Liver (tissue), 9 donors: ENCODE data around the gene GRIN2A. TPM values are rescaled to one million over a fixed set of nuclear protein-coding genes. Genes with fewer than 3 reads are reported as not detected.

Experiments used
- DNase-seq: peaks from one replicate; pipeline ENCODE4 v3.0.0-alpha.2; 2017; ENCODE audit warnings: low spot score
- H3K27ac ChIP-seq, 2 donors: one replicate each; pipeline ENCODE4 v1.7.0; 2013; ENCODE audit warnings: inconsistent platforms in 2 of 2, low read length in 2 of 2, control low read depth in 1 of 2, low read depth in 1 of 2, mild to moderate bottlenecking in 1 of 2
- H3K27me3 ChIP-seq, 4 donors: one replicate each; pipeline versions ENCODE4 v1.6.1 to v1.7.0; 2013; ENCODE audit warnings: low read length in 3 of 4, inconsistent platforms in 1 of 4, mild to moderate bottlenecking in 1 of 4, moderate library complexity in 1 of 4; ENCODE audit not compliant: control insufficient read depth in 4 of 4, insufficient read depth in 4 of 4
- H3K36me3 ChIP-seq, 4 donors: one replicate each; pipeline versions ENCODE4 v1.6.1 to v1.7.0; 2013; ENCODE audit warnings: low read length in 3 of 4, mild to moderate bottlenecking in 3 of 4, low read depth in 1 of 4, moderate library complexity in 1 of 4; ENCODE audit not compliant: control insufficient read depth in 4 of 4, insufficient read depth in 3 of 4
- H3K4me1 ChIP-seq, 4 donors: one replicate each; pipeline versions ENCODE4 v1.6.1 to v1.7.0; 2013; ENCODE audit warnings: low read length in 3 of 4, mild to moderate bottlenecking in 3 of 4, moderate library complexity in 1 of 4; ENCODE audit not compliant: control insufficient read depth in 4 of 4, insufficient read depth in 4 of 4
- H3K4me3 ChIP-seq, 3 donors: one replicate each; pipeline versions ENCODE4 v1.6.1 to v1.7.0; 2013; ENCODE audit warnings: low read length in 3 of 3, control low read depth in 1 of 3, low read depth in 1 of 3, mild to moderate bottlenecking in 1 of 3
- H3K9ac ChIP-seq, 2 donors: one replicate each; pipeline ENCODE4 v1.7.0; 2013; ENCODE audit warnings: low read length in 2 of 2, mild to moderate bottlenecking in 2 of 2, moderate library complexity in 2 of 2, control low read depth in 1 of 2, low read depth in 1 of 2
- H3K9me3 ChIP-seq, 4 donors: one replicate each; pipeline versions ENCODE4 v1.6.1 to v1.7.0; 2013; ENCODE audit warnings: low read length in 3 of 4; ENCODE audit not compliant: control insufficient read depth in 4 of 4
- ATF3 ChIP-seq: IDR thresholded peaks from 2 replicates; pipeline ENCODE4 v1.6.1; 2016; ENCODE audit warnings: antibody characterized with exemption
- CTCF ChIP-seq: fragments of 150-350 bp; IDR thresholded peaks from 2 replicates; pipeline ENCODE4 v1.5.1; 2017; ENCODE audit warnings: improper control_type of control experiment, low read depth, low read length; ENCODE audit not compliant: missing input control
- EGR1 ChIP-seq, 2 donors: IDR thresholded peaks; 2 replicates each; pipeline ENCODE4 v1.6.1; 2016 to 2018; ENCODE audit warnings: antibody characterized with exemption in 2 of 2, low read depth in 2 of 2
- FOXA1 ChIP-seq: IDR thresholded peaks from 2 replicates; pipeline ENCODE4 v1.6.1; 2016; ENCODE audit warnings: antibody characterized with exemption
- FOXA2 ChIP-seq: IDR thresholded peaks from 2 replicates; pipeline ENCODE4 v1.6.1; 2016; ENCODE audit warnings: antibody characterized with exemption
- GABPA ChIP-seq, 2 donors: IDR thresholded peaks in 1 of 2; conservative IDR thresholded peaks in 1 of 2; 2 replicates each; pipeline ENCODE4 v1.6.1; 2016; ENCODE audit warnings: antibody characterized with exemption in 2 of 2, mild to moderate bottlenecking in 1 of 2, moderate library complexity in 1 of 2
- HNF4A ChIP-seq, 2 donors: conservative IDR thresholded peaks; 2 replicates each; pipeline ENCODE4 v1.6.1; 2016; ENCODE audit warnings: antibody characterized with exemption in 2 of 2, mild to moderate bottlenecking in 2 of 2
- HNF4G ChIP-seq: IDR thresholded peaks from 2 replicates; pipeline ENCODE4 v1.6.1; 2016; ENCODE audit warnings: antibody characterized with exemption
- JUND ChIP-seq, 2 donors: IDR thresholded peaks; 2 replicates each; pipeline ENCODE4 v1.6.1; 2016; ENCODE audit warnings: antibody characterized with exemption in 2 of 2
- MAX ChIP-seq: IDR thresholded peaks from 2 replicates; pipeline ENCODE4 v1.6.1; 2016; ENCODE audit warnings: antibody characterized with exemption
- NR2F2 ChIP-seq: IDR thresholded peaks from 2 replicates; pipeline ENCODE4 v1.6.1; 2016; ENCODE audit warnings: antibody characterized with exemption
- RAD21 ChIP-seq, 2 donors: IDR thresholded peaks; 2 replicates each; pipeline ENCODE4 v1.6.1; 2016; ENCODE audit warnings: antibody characterized with exemption in 2 of 2, mild to moderate bottlenecking in 2 of 2
- RXRA ChIP-seq, 2 donors: IDR thresholded peaks; 2 replicates each; pipeline ENCODE4 v1.6.1; 2017 to 2018; ENCODE audit warnings: antibody characterized with exemption in 2 of 2, mild to moderate bottlenecking in 1 of 2
- SP1 ChIP-seq: IDR thresholded peaks from 2 replicates; pipeline ENCODE4 v1.6.1; 2018; ENCODE audit warnings: antibody characterized with exemption, mild to moderate bottlenecking
- TAF1 ChIP-seq: conservative IDR thresholded peaks from 2 replicates; pipeline ENCODE4 v1.6.1; 2016; ENCODE audit warnings: antibody characterized with exemption, mild to moderate bottlenecking
- YY1 ChIP-seq: IDR thresholded peaks from 2 replicates; pipeline ENCODE4 v1.6.1; 2016; ENCODE audit warnings: antibody characterized with exemption, mild to moderate bottlenecking
- WGBS: extraction: QIAGEN DNeasy Blood & Tissue Kit; methylation state at CpG from one replicate; pipeline ENCODE4 v1.1.7; 2013; 5-methylcytosine and 5-hydroxymethylcytosine counted together
- polyA plus RNA-seq, 2 donors: library from polyadenylated mRNA; stranded (reverse) in 1 of 2; unstranded in 1 of 2; fragments of 200-250 nt in 1 of 2; fragments of >200 nt in 1 of 2; fragmentation: Nextera tagmentation in 1 of 2; extraction: Ambion mirVana in 1 of 2; gene quantifications; one replicate each; pipeline versions ENCODE4 v1.2.1 to v1.2.3, GENCODE V29; 2013 to 2015
- total RNA-seq, 2 donors: library from RNA; depleted of rRNA; stranded (reverse); fragments of >200 nt; gene quantifications; one replicate each; pipeline ENCODE4 v1.2.3, GENCODE V29; 2014
- TF ChIP-seq, protein P1 (sequence below): IDR thresholded peaks from 2 replicates; pipeline ENCODE4 v1.6.1; 2016; ENCODE audit warnings: antibody characterized with exemption
- TF ChIP-seq, protein P2 (sequence below): IDR thresholded peaks from 2 replicates; pipeline ENCODE4 v1.6.1; 2016; ENCODE audit warnings: antibody characterized with exemption, mild to moderate bottlenecking
- donor health status: healthy.
- donor health status: healthy.
- donor health status: healthy.
- donor health status: healthy.
- donor health status: healthy.

The GRIN2A gene
- total and polyA plus RNA-seq, 4 donors, result under 0.01 to 0.08 (median 0.07) TPM; not detected in 1

DNA sequence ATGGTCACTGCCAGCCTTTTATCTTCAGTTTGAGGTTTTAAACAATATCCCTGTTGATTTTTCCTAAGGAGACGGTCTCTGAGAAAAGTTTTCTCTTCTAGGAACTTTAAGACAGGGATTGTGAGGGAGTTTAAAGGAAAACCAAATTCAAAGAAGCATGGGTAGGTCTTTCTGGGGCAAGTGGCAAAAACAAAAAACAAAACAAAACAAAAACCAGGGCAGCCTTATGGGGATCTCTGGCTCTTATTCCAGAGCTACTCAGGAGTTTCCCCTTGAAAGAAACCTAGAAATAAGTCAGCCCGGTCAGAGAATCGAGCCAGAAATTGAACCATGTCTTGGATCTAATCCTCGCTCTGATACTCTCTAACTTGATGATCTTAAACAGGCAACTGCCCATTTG is 424.5 kb downstream of the GRIN2A start:
- TF ChIP-seq FOXA1 (no peak), TAF1 (no peak), YY1 (no peak), ATF3 (no peak), HNF4G (no peak), RAD21 (IDR thresholded peaks at IDR 0.05) (no peak), NR2F2 (no peak), GABPA (IDR thresholded peaks at IDR 0.05 in 1 of 2, conservative IDR thresholded peaks at IDR 0.05 in 1 of 2) (no peak)
- H3K36me3 ChIP-seq, result no peaks in the 10 kb centered on the region
- H3K9me3 ChIP-seq, result no peaks in the 10 kb centered on the region
- no peak overlapping the region for H3K4me3 ChIP-seq
- no peaks in the 10 kb centered on the region for H3K4me1 ChIP-seq
- 80% methylated on average over 4 of the region's 4 CpGs for WGBS
- H3K27me3 ChIP-seq, result no peaks in the 10 kb centered on the region
- H3K27ac ChIP-seq, result no peak overlapping the region
- no peak overlapping the region for H3K9ac ChIP-seq
- no peak for DNase-seq

- no peak overlapping the region for H3K9ac ChIP-seq
- H3K4me3 ChIP-seq, result no peak overlapping the region
- DNase-seq, result no peak
These were observed 425.8 kb downstream of the GRIN2A start for GRCh38 chr16:9756434-9756833.

More at GRCh38 chr16:9756434-9756833, 425.8 kb downstream of the GRIN2A start:
- WGBS, result 80% methylated on average over 4 of the region's 4 CpGs
- no peaks in the 10 kb centered on the region for H3K4me1 ChIP-seq
- no peak overlapping the region for H3K27ac ChIP-seq
- H3K9me3 ChIP-seq, result no peaks in the 10 kb centered on the region
- no peaks in the 10 kb centered on the region for H3K27me3 ChIP-seq
- no peaks in the 10 kb centered on the region for H3K36me3 ChIP-seq
- no peak for TF ChIP-seq NR2F2
- TF ChIP-seq, protein P1, sequence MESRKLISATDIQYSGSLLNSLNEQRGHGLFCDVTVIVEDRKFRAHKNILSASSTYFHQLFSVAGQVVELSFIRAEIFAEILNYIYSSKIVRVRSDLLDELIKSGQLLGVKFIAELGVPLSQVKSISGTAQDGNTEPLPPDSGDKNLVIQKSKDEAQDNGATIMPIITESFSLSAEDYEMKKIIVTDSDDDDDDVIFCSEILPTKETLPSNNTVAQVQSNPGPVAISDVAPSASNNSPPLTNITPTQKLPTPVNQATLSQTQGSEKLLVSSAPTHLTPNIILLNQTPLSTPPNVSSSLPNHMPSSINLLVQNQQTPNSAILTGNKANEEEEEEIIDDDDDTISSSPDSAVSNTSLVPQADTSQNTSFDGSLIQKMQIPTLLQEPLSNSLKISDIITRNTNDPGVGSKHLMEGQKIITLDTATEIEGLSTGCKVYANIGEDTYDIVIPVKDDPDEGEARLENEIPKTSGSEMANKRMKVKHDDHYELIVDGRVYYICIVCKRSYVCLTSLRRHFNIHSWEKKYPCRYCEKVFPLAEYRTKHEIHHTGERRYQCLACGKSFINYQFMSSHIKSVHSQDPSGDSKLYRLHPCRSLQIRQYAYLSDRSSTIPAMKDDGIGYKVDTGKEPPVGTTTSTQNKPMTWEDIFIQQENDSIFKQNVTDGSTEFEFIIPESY, result no peak
- no peak for TF ChIP-seq FOXA2
- TF ChIP-seq, protein P2, sequence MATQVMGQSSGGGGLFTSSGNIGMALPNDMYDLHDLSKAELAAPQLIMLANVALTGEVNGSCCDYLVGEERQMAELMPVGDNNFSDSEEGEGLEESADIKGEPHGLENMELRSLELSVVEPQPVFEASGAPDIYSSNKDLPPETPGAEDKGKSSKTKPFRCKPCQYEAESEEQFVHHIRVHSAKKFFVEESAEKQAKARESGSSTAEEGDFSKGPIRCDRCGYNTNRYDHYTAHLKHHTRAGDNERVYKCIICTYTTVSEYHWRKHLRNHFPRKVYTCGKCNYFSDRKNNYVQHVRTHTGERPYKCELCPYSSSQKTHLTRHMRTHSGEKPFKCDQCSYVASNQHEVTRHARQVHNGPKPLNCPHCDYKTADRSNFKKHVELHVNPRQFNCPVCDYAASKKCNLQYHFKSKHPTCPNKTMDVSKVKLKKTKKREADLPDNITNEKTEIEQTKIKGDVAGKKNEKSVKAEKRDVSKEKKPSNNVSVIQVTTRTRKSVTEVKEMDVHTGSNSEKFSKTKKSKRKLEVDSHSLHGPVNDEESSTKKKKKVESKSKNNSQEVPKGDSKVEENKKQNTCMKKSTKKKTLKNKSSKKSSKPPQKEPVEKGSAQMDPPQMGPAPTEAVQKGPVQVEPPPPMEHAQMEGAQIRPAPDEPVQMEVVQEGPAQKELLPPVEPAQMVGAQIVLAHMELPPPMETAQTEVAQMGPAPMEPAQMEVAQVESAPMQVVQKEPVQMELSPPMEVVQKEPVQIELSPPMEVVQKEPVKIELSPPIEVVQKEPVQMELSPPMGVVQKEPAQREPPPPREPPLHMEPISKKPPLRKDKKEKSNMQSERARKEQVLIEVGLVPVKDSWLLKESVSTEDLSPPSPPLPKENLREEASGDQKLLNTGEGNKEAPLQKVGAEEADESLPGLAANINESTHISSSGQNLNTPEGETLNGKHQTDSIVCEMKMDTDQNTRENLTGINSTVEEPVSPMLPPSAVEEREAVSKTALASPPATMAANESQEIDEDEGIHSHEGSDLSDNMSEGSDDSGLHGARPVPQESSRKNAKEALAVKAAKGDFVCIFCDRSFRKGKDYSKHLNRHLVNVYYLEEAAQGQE, result no peak
- no peak for TF ChIP-seq MAX
- TF ChIP-seq EGR1 (IDR thresholded peaks at IDR 0.05; ENCODE audit: low read depth in 2 of 2), result no peak
- no peak for TF ChIP-seq YY1
- TF ChIP-seq SP1, result no peak
- TF ChIP-seq CTCF, result no peak
- TF ChIP-seq GABPA (IDR thresholded peaks at IDR 0.05 in 1 of 2, conservative IDR thresholded peaks at IDR 0.05 in 1 of 2), result no peak
- TF ChIP-seq TAF1, result no peak
- no peak for TF ChIP-seq FOXA1
- no peak for TF ChIP-seq ATF3
- no peak for TF ChIP-seq HNF4A (conservative IDR thresholded peaks at IDR 0.05)
- TF ChIP-seq JUND (IDR thresholded peaks at IDR 0.05), result no peak
- no peak for TF ChIP-seq HNF4G
- no peak for TF ChIP-seq RAD21 (IDR thresholded peaks at IDR 0.05)
- TF ChIP-seq RXRA (IDR thresholded peaks at IDR 0.05), result no peak
